GM23248 (cell line): Measurements from ENCODE around the gene ENTR1.

ENCODE experiments used
- EZH2 ChIP-seq: fragments of 200-600 bp; sonication (generic); IDR thresholded peaks from 2 replicates; pipeline ENCODE4 v1.6.1; 2018; ENCODE audit warnings: antibody characterized with exemption, mild to moderate bottlenecking; ENCODE audit not compliant: insufficient read depth, poor library complexity, severe bottlenecking
- EZH2phosphoT487 ChIP-seq: fragments of 200-600 bp; sonication (generic); IDR thresholded peaks from 2 replicates; pipeline ENCODE4 v1.6.1; 2018; ENCODE audit warnings: antibody characterized with exemption, moderate library complexity, mild to moderate bottlenecking, low read depth; ENCODE audit not compliant: insufficient read depth

DNA sequence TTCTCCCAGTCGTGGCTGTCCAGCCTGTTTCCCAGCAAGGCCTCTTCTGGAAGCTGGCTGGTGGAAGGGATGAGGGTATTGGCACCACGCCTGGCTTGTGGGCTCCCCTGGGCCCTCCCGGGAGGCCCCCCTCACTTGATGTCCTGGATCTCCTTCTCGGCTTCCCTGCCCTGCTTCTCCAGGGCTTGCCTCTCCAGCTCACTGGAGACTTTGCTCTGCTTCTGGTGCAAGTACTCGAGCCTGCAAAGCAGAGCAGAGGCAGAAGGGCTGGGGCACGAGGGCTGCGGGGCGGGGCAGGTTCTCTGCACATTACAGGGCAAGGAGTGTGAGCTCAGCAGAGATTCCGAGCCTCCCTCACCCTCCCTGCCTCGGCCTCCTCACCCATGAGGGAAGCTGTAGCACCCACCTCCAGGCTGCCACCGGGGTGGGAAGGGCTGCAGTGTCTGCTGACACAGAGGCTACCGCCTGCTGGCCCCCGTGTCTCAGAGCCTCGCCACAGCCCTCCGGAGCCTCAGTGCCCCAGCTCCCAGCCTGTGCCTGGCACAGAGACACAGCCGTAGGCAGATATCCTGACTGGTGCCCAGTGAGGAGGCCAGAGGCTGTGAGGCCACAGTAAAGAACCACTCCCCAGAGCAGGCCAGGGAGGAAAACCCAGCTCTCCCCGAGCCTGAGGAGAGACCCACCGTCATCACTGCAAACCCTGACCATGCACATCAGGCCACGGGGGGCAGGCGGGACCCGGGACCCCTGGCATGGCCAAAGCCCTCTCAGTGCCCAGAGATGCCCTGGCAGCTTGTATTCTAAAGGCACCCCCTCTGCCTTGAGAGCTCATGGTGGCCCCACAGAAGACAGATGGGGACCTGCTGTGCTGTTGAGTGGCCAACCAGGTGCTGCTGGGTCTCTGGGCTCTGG, 17.6 kb downstream of the ENTR1 start:
- TF ChIP-seq EZH2, result no peak
- no peak for TF ChIP-seq EZH2phosphoT487
